Mesendoderm (in vitro differentiated cells): Measurements from ENCODE around the gene LUC7L2.
"Not testable (repeated sequence)": the region's sequence is repeated elsewhere in the genome, so short reads cannot be mapped to it uniquely, and the experiment has no call there.

ENCODE experiments used
- DNase-seq: peaks from one replicate; pipeline ENCODE4 v3.0.0; 2013
- H2AK5ac ChIP-seq: 2 replicates; pipeline ENCODE4 v1.6.1; 2013; ENCODE audit warnings: low read length, inconsistent platforms
- H2BK120ac ChIP-seq: 2 replicates; pipeline ENCODE4 v1.6.1; 2013; ENCODE audit warnings: low read depth, mild to moderate bottlenecking, low read length, moderate library complexity, mixed read lengths
- H2BK15ac ChIP-seq: replicated peaks from 2 replicates; pipeline ENCODE4 v1.6.1; 2013; ENCODE audit warnings: low read depth, mild to moderate bottlenecking, moderate library complexity
- H2BK5ac ChIP-seq: 2 replicates; pipeline ENCODE4 v1.6.1; 2013; ENCODE audit warnings: low read length, inconsistent platforms
- H3K18ac ChIP-seq: 2 replicates; pipeline ENCODE4 v1.6.1; 2013; ENCODE audit warnings: mild to moderate bottlenecking, low read length, mixed read lengths
- H3K23ac ChIP-seq: one replicate; pipeline ENCODE4 v1.6.1; 2013; ENCODE audit warnings: low read length
- H3K27ac ChIP-seq: 2 replicates; pipeline ENCODE4 v1.5.1; 2013; ENCODE audit warnings: low read depth, mild to moderate bottlenecking, inconsistent platforms, low read length, moderate library complexity
- H3K27me3 ChIP-seq: 2 replicates; pipeline ENCODE4 v1.6.1; 2013; ENCODE audit warnings: low read length, control low read depth, mild to moderate bottlenecking, inconsistent platforms; ENCODE audit not compliant: insufficient read depth, poor library complexity
- H3K36me3 ChIP-seq: 2 replicates; pipeline ENCODE4 v1.6.1; 2013; ENCODE audit warnings: low read length, inconsistent platforms; ENCODE audit not compliant: control insufficient read depth, insufficient read depth
- H3K4ac ChIP-seq: one replicate; pipeline ENCODE4 v1.6.1; 2013; ENCODE audit warnings: low read depth, mild to moderate bottlenecking, low read length, moderate library complexity
- H3K4me1 ChIP-seq: 2 replicates; pipeline ENCODE4 v1.6.1; 2013; ENCODE audit warnings: low read depth, low read length, inconsistent platforms; ENCODE audit not compliant: control insufficient read depth
- H3K4me2 ChIP-seq: 2 replicates; pipeline ENCODE4 v1.6.1; 2013; ENCODE audit warnings: low read length
- H3K4me3 ChIP-seq: 2 replicates; pipeline ENCODE4 v1.5.1; 2013; ENCODE audit warnings: mild to moderate bottlenecking, low read length
- H3K56ac ChIP-seq: one replicate; pipeline ENCODE4 v1.6.1; 2013; ENCODE audit warnings: low read length
- H3K79me1 ChIP-seq: 2 replicates; pipeline ENCODE4 v1.6.1; 2013; ENCODE audit warnings: low read length, inconsistent platforms
- H3K79me2 ChIP-seq: 2 replicates; pipeline ENCODE4 v1.6.1; 2013; ENCODE audit warnings: mild to moderate bottlenecking, low read length; ENCODE audit not compliant: control insufficient read depth, insufficient read depth
- H3K9ac ChIP-seq: 2 replicates; pipeline ENCODE4 v1.6.1; 2013; ENCODE audit warnings: low read length, inconsistent platforms
- H4K5ac ChIP-seq: one replicate; pipeline ENCODE4 v1.6.1; 2013; ENCODE audit warnings: low read length
- H4K8ac ChIP-seq: one replicate; pipeline ENCODE4 v1.6.1; 2013; ENCODE audit warnings: low read depth, mild to moderate bottlenecking, control low read depth, low read length, moderate library complexity
- WGBS: extraction: QIAGEN DNeasy Blood & Tissue Kit; methylation state at CpG from one replicate; pipeline ENCODE4 v1.1.7; 2013; ENCODE audit warnings: low lambda C conversion rate, missing lambda C conversion rate; ENCODE audit not compliant: insufficient coverage; ENCODE audit errors: extremely low coverage; 5-methylcytosine and 5-hydroxymethylcytosine counted together

LUC7L2 gene

DNA sequence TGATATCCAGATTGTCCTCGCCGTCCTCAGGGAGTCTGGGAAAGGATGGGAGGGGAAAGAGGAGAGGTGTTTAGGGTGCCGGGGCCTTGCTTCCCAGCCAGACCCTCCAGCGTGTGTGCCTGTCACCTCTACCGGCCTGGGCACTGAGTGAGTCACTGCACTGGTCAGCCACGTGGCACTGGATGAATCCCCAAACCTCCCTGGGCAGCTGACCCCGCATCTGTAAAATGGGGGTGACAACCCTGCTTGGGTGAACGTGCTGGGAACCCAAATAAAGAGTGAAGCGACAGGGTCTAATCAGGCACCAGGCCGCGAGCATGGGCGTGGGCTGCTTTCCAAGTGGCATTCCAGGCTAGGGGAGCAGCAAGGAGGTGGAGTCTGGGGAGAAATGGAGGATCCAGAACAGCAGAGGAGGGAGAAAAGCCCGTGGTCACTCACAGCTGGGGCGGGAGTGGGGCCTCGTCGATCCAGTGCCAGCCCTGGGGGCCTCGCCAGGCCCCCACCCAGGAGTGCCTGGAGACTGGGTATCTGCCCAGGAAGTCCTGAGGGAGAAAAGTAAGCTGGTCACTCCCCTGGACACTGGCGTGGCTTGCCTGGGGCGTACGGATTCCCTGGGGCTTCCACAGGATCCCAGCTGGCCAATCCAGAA is 94.1 kb downstream of the LUC7L2 start:
- Histone ChIP-seq H2AK5ac (no peak overlapping the region), H3K79me2 (no peaks in the 10 kb centered on the region), H4K8ac (no peak overlapping the region), H3K4ac (no peak overlapping the region), H3K56ac (no peak overlapping the region), H3K27ac (no peak overlapping the region), H3K36me3 (no peaks in the 10 kb centered on the region), H4K5ac (no peak overlapping the region), H3K4me2 (no peak overlapping the region), H2BK5ac (no peak overlapping the region), H3K18ac (no peak overlapping the region), H3K79me1 (no peaks in the 10 kb centered on the region), H2BK15ac (no peak overlapping the region), H3K4me3 (no peak overlapping the region), H3K27me3 (no peaks in the 10 kb centered on the region), H3K23ac (no peak overlapping the region), H2BK120ac (no peak overlapping the region), H3K9ac (no peak overlapping the region), H3K4me1 (no peaks in the 10 kb centered on the region)
- DNase-seq: no peak
- WGBS: no CpG with 5 or more reads among the region's 20 CpGs

DNA sequence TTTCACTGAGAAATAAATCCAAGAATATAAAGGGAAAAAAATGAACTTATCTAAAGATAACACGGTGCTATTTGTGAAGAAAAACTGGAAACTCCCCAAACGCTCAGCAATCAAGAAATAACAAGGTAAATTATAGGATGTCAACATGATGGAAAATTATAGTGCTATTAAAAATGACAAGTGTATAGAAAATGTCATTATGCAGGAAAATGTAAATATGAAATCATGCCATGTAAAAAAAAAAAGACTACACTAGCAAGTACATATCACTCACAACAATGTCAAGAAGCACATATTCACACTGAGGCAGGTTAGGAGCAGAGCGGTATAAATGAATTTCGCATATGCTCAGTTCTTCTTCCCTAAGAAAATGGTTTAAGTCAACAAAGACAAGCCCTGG is 96.1 kb downstream of the LUC7L2 start:
- Histone ChIP-seq H3K18ac (no peak overlapping the region), H3K56ac (no peak overlapping the region), H3K4me1 (no peaks in the 10 kb centered on the region), H3K9ac (no peak overlapping the region), H3K4me3 (no peak overlapping the region), H4K8ac (no peak overlapping the region), H3K27ac (no peak overlapping the region), H3K27me3 (no peaks in the 10 kb centered on the region), H2BK5ac (no peak overlapping the region), H2BK120ac (no peak overlapping the region), H3K79me1 (no peaks in the 10 kb centered on the region), H3K79me2 (no peaks in the 10 kb centered on the region), H3K36me3 (no peaks in the 10 kb centered on the region), H3K4me2 (no peak overlapping the region), H3K4ac (no peak overlapping the region), H2AK5ac (no peak overlapping the region), H4K5ac (no peak overlapping the region), H3K23ac (no peak overlapping the region), H2BK15ac (no peak overlapping the region)
- WGBS: no CpG with 5 or more reads among the region's 4 CpGs
- no peak for DNase-seq

DNA sequence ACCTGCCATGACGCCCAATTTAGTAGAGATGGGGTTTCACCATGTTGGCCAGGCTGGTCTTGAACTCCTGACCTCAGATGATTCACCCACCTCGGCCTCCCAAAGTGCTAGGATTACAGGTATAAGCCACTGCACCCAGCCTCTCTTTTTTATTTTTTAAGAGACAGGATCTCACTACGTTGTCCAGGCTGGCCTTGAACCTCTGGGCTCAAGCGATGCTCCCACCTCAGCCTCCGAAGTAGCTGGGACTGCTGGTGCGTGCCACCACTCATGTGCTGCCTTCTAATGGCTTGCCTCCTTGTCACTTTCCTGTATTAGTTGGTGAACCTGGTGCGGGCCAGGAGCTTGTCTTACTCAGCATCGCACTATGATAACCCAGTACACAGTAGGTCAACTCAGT is 96.8 kb downstream of the LUC7L2 start:
- Histone ChIP-seq H3K36me3 (no peaks in the 10 kb centered on the region), H2BK5ac (no peak overlapping the region), H3K4me2 (no peak overlapping the region), H4K8ac (no peak overlapping the region), H3K79me2 (no peaks in the 10 kb centered on the region), H3K4me3 (no peak overlapping the region), H3K9ac (no peak overlapping the region), H3K18ac (no peak overlapping the region), H3K4me1 (peaks cover 3% of the 10 kb centered on the region), H3K23ac (no peak overlapping the region), H4K5ac (no peak overlapping the region), H2BK120ac (no peak overlapping the region), H3K4ac (no peak overlapping the region), H2BK15ac (no peak overlapping the region), H3K79me1 (no peaks in the 10 kb centered on the region), H3K56ac (no peak overlapping the region), H2AK5ac (no peak overlapping the region), H3K27me3 (no peaks in the 10 kb centered on the region), H3K27ac (no peak overlapping the region)
- no peak for DNase-seq
- WGBS: no CpG with 5 or more reads among the region's 8 CpGs

DNA sequence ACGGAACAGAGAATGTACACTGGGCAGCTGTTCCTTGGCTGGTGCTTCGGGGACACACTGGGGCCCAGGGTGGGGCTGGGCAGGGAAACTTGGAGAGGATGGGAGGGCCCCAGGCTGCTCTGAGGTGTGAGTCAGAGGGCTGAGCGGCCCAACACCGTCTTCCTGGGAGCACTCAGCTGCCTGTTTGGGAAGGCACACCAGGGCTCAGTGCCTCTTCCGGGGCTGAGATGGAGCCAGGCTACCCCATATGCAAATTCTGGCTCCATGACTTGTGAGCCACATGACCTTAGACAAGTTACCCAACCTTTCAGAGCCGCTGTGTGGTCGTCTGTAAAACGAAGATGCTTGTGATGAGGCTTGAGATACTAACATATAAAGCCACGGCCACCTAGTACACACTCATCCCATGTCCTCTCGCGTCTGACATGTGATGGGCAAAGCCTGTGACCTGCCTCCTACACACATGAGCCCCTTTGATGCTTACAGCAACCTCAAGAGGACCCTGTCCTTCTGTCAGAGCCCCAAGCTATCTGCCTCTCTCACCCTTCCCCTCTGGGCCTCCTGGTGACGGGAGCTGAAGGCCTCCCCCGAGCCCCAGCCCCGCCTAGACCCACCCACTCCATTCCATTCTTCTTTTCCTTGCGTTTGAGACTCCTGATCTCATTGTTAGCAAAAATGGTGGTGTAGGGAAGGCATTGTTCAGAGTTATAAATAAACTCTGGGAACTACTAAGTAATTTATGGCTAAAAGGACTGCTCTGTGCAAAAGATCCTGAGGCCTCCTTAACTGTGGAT is 97.7 kb downstream of the LUC7L2 start:
- Histone ChIP-seq H3K18ac (no peak overlapping the region), H4K5ac (no peak overlapping the region), H2BK120ac (no peak overlapping the region), H3K36me3 (no peaks in the 10 kb centered on the region), H3K27me3 (no peaks in the 10 kb centered on the region), H3K4me1 (peaks cover 8% of the 10 kb centered on the region), H2BK15ac (no peak overlapping the region), H2BK5ac (no peak overlapping the region), H3K56ac (peak overlapping the region; percentile 62), H3K4me3 (no peak overlapping the region), H2AK5ac (no peak overlapping the region), H3K79me2 (no peaks in the 10 kb centered on the region), H3K23ac (no peak overlapping the region), H3K27ac (no peak overlapping the region), H3K4ac (no peak overlapping the region), H3K9ac (no peak overlapping the region), H4K8ac (no peak overlapping the region), H3K4me2 (no peak overlapping the region), H3K79me1 (no peaks in the 10 kb centered on the region)
- peak; percentile 32 for DNase-seq
- no CpG with 5 or more reads among the region's 15 CpGs for WGBS

DNA sequence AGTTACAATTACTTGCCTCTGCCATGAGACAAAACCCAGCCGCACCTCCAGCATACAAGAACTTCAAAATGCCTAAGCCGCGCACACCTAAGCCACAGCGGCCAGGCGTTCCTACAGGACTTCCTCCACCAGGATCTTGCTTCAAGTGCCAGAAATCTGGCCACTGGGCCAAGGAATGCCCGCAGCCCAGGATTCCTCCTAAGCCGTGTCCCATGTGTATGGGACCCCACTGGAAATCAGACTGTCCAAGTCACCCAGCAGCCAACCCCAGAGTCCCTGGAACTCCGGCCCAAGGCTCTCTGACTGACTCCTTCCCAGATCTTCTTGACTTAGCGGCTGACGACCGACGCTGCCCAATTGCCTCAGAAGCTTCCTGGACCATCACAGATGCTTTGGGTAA is 103.7 kb downstream of the LUC7L2 start:
- not testable (repeated sequence) for H3K18ac ChIP-seq, H3K79me1 ChIP-seq, H4K5ac ChIP-seq, H3K9ac ChIP-seq, H3K36me3 ChIP-seq, H3K4me2 ChIP-seq, H3K23ac ChIP-seq, H3K4me3 ChIP-seq, H3K79me2 ChIP-seq, H3K56ac ChIP-seq, H4K8ac ChIP-seq, H3K27me3 ChIP-seq, H3K4me1 ChIP-seq, DNase-seq, H2BK15ac ChIP-seq, H3K4ac ChIP-seq, H3K27ac ChIP-seq, H2BK5ac ChIP-seq, H2AK5ac ChIP-seq
- no CpG with 5 or more reads among the region's 12 CpGs for WGBS
- peak overlapping the region; percentile 30 for H2BK120ac ChIP-seq
